Activated T-helper 9 cell treated with anti-CD3 and anti-CD28 coated beads, Interleukin-2, amount 50 U/mL, for 16 hours (primary cell): ENCODE data around the gene NKAIN2.

Source experiments
- DNase-seq: peaks from one replicate; pipeline ENCODE4 v3.0.0-alpha.2; 2020; ENCODE audit warnings: low read depth

Gene NKAIN2

DNA sequence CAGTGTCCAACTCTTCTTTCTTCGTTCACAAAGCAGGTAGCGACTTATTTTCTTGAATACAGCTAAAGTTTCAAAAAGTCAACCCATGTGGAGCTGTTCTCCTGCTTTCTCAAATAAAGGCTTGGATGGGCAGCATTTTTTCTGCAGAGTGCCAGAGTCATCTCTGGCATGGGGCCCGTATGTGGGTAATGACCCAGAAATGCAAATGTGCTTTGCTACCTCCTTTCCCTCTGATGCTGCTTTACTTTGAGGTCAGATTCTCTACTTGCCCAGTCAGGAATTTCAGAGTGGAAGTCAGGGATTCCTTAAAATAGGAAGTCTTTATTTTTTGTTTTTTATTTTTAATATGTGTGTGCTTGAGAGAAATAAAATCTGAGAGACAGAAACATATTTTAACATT is 4.9 kb downstream of the NKAIN2 start:
- no peak for DNase-seq

DNA sequence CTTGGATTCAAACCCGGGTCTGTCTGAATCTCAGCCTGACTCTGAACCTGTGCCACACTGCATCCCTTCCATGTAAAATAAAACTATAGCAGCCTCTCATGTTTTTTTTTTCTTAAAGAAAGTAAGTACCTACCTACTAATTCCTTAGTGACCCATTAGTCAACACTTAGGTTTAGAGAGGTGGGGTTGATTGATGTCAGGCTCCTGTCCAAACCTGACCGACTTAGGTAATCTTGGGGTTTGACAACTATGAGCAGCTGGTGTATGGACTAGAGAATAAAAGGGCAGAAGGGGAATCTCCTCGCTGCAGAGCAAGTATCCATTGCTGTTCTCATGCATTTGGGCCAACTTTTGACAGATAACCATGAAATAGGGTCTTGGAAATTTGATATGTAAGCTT is 6.5 kb downstream of the NKAIN2 start:
- DNase-seq = no peak

DNA sequence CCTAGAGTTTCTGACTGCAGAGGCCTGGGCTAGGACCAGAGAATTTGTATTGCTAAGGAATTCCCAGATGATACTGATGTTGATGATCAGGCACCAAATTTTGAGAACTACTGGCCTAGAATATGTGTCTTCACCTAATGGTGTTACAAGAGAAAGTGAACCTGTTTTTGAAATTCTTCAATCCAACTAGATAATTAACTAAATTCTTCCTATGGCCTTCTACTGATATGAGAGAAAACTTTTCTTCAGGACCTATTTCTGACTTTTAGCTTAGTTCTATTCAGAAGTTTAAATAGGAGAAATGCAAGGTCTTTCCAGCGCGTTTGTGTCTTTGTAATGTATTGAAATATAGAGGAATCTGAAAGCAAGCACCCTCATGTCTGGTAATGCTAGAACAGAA is 7.3 kb downstream of the NKAIN2 start:
- DNase-seq = no peak

DNA sequence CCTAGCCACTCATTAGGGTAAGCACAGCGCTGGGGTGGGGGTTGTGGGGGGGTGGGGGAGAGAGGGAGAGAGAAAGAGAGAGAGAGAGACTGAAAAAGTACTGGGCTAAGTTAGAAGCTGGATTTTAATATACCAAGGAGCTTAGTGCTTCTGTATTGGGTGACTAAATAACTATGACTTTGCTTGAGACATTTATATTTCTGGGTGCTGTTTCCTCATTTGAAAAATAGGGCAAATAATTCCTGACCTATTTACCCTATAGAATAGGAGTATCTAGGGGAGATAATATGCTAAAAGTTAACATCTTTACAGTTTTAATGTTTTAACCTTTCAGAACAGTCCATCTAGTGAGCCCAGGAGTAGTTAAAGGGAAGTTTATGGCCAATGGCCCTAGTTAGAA is 7.7 kb downstream of the NKAIN2 start:
- DNase-seq = no peak

DNA sequence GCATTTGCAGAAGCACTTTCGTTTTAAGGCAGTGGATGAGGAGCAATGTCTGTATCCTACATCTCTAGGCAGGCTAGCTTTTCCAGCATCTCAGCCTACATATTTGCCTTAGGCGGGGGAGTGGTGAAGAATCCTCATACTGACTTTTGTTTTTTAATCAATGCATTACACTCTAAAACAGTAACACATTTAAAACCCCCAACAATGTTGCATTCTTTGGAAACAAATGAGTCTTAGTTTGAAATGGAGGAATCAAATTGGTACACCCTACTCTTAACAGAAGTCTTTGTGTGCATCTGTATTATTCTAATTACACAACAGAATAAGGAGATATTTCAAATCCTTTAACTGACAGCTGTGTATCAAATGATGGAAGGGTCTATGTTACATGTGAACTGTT is 9.0 kb downstream of the NKAIN2 start:
- DNase-seq = no peak

DNA sequence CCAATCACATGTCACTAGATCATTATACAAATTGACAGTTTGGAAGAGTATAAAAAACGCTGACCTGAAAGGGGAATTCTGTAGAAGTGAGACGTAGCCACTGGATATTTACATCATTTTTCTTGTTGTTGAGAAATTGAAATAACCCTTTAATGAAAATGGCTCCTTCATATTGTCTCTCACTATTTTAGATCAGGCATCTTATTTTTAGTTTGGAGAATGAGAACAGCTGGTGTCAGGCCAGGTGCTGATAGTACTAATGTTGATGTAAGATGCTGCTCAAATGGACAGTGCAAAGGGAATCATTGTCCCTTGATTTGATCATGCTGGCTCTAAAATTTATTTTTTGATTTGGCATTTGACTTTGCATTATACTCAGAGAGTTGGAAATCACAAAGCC is 17.4 kb downstream of the NKAIN2 start:
- no peak for DNase-seq

DNA sequence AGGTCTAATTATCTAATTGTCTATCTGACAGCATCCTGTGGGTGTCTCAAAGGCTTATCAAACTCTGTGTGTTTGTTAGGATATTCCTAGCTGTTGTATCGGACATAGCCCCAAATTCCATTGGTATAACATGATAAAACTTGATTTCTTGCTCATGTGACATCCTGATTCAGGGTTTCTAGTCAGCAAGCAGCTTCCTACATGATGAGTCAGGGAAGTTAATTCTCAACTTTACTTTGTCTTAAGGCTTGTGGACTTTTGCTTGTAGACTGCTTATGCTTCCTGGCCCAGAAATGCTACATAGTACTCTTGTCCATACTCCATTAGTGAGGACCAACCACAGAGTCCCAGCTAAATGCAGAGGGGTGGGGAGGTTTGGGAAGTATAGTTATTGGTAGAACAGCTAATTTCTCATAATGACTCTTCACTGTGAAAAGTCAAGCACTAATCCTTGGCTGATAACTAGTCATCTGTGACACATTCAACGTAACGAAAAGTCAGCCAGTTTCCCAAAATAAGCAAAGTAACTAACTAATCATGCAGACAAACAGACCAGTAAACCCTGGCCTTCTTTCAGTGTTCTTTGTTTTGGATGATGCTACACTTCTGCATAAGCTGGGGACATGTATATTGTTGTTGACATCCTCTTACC is 25.8 kb downstream of the NKAIN2 start:
- DNase-seq = no peak

- DNase-seq = no peak
Measured at GRCh38 chr6:123830120-123830519, 26.5 kb downstream of the NKAIN2 start.

DNA sequence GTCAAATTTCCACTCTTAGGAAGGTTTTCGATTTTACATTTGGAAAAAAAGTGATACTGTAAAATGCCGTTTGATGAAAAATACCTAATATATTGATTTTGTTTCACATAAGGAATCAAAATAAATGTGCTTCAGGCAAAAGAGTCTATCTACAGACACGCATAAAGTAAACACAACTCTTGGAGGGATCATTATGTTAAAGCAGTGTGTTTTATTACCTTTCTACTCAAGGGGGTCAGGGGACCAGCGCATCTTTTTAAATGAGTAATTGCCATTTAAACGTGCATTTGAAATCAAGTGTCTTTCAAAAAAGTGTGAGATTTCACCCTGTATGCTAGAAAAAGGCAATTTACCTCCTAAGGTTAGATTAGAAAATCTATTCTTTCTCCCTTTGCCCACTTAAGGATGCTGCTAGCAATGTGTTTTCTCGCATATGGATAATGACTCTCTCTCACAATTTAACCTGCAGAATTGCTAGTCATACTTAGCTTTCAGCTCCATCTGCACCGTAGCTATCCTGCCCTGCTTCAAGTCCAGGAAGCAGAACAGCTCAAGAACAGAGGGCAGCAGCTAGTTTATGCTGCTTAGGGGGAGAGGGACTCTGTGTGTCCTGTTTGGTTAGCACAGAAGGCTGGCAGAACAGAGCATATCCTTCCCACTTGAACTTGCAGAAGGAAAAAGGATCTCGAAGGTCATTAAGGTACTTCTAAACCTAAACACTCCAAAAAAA is 35.0 kb downstream of the NKAIN2 start:
- no peak for DNase-seq

GRCh38 chr6:123841067-123841896 is 37.6 kb downstream of the NKAIN2 start:
- no peak for DNase-seq

DNA sequence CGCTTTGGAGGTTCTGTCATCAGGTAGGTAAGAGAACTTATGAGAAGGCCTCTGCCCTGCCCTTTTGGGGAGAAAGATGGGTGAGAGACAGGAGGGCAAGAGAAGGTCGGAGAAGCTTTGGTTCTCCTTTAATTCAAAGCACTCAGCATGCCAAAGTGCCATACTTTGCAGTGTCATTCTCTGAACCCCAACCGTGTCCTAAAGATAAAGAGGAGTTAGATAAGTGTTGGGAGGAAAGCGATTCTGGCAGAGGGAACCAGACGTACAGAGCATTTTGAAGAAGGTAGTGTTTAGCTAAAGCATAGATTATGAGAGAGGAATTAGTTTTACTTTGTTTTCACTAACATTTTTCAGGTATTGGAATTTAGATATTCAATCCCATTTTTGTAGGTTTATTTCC is 40.3 kb downstream of the NKAIN2 start:
- no peak for DNase-seq

DNA sequence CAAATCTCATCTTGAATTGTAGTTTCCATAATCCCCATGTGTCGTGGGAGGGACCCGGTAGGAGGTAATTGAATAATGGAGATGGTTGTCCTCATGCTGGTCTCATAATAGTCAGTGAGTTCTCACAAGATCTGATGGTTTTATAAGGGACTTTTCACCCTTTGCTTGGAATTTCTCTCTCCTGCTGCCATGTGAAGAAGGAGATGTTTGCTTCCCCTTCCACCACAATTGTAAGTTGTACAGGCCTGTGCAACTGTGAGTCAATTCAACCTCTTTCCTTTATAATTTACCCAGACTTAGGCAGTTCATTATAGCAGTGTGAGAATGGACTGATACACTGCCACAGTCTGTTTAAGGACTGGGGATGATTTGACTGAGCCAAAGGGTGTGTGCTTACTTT is 44.7 kb downstream of the NKAIN2 start:
- no peak for DNase-seq

DNA sequence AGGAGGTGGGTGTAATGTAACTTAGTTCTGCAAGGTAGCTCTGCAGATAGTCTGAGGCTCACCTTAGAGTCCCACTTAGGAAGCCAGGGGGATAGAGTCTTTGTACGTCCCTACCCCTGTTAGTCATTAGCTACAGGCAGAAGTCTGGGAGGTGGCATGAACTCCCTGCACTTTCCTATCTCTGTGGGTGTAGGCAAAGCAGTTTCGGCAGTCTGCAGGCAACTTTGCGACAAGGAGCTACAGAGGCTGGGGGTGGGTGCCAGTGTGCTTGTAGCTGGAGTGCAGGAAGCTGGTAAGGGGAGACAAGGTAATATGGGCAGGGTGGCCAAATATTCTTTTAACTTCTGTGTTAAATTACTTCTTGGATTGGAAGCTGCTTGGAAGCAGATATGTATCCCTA is 45.7 kb downstream of the NKAIN2 start:
- no peak for DNase-seq

DNA sequence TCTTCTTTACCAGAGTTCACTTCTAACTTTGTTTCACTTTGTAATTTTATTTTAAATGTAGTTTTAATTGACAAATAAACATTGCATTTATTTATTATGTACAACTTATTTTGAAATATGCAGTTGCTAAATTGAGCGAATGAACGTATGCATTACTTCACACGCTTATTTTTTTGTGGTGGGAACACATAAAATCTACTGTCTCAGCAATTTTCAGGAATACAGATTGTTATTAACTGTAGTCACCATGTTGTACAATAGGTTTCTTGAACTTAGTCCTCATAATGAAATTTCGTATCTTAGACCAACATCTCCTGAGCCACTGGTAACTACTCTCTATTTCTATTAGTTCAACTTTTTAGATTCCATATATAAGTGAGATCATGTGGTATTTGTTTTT is 46.9 kb downstream of the NKAIN2 start:
- no peak for DNase-seq

- DNase-seq = no peak
Measured at GRCh38 chr6:123854201-123854600, 50.5 kb downstream of the NKAIN2 start.

GRCh38 chr6:123855506-123855905 is 51.8 kb downstream of the NKAIN2 start:
- no peak for DNase-seq

GRCh38 chr6:123859291-123859690 is 55.6 kb downstream of the NKAIN2 start:
- DNase-seq = no peak

- no peak for DNase-seq
Measured at GRCh38 chr6:123869334-123869733, 65.7 kb downstream of the NKAIN2 start.

DNA sequence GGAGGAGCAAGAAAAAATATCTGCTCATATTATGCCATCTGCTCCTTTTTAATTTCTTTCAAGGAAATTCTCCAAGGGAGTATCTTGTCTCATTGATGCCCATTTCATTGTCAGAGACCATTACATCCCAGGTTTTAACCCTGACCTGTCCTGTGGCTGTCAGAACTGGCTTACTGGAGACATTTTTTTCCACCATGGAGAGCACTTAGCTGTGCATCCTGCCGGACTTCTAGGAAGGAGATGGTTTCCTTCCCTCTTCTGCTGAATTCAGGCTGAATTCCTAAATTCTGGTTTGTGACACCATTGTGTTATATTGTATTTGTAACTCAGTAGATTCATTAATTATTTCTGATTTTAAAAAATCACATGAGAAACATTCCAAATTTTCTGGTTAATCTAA is 70.3 kb downstream of the NKAIN2 start:
- DNase-seq = no peak

DNA sequence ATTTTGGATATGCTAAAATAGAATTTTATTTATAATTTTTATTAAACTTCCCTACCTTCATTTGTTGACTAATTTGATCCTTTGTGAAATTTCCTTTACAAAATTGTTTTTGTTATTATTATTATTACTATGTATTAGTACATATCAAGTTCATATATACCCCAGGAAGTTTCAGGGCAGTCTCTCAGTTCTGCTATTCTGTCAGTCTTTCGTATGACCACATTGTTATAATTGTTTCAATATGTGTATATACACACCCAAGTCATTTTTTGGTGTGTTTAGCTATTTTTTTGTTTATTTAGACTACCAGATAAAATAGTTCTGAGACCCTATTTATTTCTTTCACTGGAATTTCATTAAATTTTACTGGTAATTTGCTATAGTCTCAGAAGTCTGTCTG is 72.1 kb downstream of the NKAIN2 start:
- no peak for DNase-seq

DNA sequence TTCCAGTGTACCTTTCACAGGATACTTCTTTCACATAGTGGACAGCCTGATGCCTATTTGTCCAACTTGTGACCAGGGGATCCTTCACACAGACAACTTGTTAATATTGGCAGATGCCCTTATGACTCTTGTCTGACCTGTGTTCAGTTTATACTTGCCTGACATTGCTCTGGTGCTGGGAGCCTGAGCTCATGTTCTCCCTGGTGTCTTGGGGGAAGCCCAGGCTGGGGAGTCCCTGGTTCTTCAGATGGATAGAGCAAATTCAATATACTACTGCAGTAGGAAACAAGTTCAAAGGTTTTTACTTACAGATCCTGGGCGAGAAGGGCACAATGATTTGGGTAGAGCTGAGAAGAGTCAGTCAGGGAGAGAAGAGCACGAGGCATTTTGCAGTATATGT is 76.1 kb downstream of the NKAIN2 start:
- no peak for DNase-seq

DNA sequence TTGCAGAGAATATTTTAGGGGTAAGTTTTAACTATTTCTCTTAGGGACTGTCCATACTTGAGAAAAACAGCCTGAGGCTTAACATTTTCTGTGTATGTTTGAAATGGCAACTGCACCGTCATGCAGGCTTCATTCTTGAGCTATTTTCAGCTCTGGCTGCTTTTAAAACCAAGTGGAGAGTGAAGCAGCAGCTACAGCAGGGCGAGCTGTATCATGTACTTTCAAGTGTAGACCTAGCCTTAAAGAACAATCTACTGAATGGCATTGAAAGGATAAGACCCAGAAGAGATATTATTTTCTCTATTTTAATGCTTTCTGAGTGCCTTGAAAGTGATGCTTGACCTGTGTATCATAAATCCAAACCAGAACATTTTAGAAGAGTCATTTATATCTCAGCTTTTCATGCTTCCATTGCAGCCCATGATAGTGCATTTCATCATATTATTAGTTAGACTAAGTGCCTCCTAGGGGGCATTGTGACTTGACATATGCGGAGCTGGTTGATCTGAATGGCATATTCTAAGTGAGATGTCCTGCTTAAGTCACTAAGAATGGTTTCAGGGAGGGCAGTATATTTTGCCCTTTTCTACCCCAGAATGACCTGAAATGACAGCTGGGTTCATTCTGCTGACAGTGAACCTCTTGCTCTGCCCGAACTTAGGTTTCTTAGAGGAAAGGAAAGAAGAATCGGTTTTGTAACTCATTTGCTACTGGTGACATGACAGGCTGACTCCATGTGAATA is 85.3 kb downstream of the NKAIN2 start:
- no peak for DNase-seq
